Measurements from ENCODE around the gene FHIT.

The FHIT gene

GRCh38 chr3:61251174-61251972 is at the start of gene FHIT:
Gene FHIT (minus strand): TSS chr3:61251452.
- DNase-seq: peak; percentile 77

GRCh38 chr3:61300786-61301185 is 49.5 kb upstream of the FHIT start:
- DNase-seq: no peak

GRCh38 chr3:61300006-61300380 is 48.7 kb upstream of the FHIT start:
- no peak for DNase-seq

GRCh38 chr3:61299343-61300005 is 48.2 kb upstream of the FHIT start:
- no peak for DNase-seq

- no peak for DNase-seq
These were observed 46.6 kb upstream of the FHIT start for GRCh38 chr3:61297821-61298220.

GRCh38 chr3:61288446-61288845 is 37.2 kb upstream of the FHIT start:
- DNase-seq: no peak

- no peak for DNase-seq
These were observed 32.6 kb upstream of the FHIT start for GRCh38 chr3:61283876-61284275.

GRCh38 chr3:61278713-61279112 is 27.5 kb upstream of the FHIT start:
- no peak for DNase-seq

GRCh38 chr3:61277411-61277810 is 26.2 kb upstream of the FHIT start:
- DNase-seq: no peak

GRCh38 chr3:61269435-61269834 is 18.2 kb upstream of the FHIT start:
- no peak for DNase-seq

- DNase-seq: no peak
These were observed 17.4 kb upstream of the FHIT start for GRCh38 chr3:61268644-61269043.

- DNase-seq: no peak
These were observed 13.0 kb upstream of the FHIT start for GRCh38 chr3:61264281-61264680.

GRCh38 chr3:61257148-61257547 is 5.9 kb upstream of the FHIT start:
- no peak for DNase-seq

- DNase-seq: no peak
These were observed 2.5 kb upstream of the FHIT start for GRCh38 chr3:61253756-61254155.

- no peak for DNase-seq
These were observed 1.6 kb upstream of the FHIT start for GRCh38 chr3:61252836-61253235.

GRCh38 chr3:61250784-61251173 is 473 bp downstream of the FHIT start:
- no peak for DNase-seq

GRCh38 chr3:61248496-61248895 is 2.8 kb downstream of the FHIT start:
- no peak for DNase-seq

- no peak for DNase-seq
These were observed 4.1 kb downstream of the FHIT start for GRCh38 chr3:61247191-61247590.

GRCh38 chr3:61239871-61240270 is 11.4 kb downstream of the FHIT start:
- peak; percentile 66 for DNase-seq

GRCh38 chr3:61237858-61238257 is 13.4 kb downstream of the FHIT start:
- DNase-seq: no peak

GRCh38 chr3:61236556-61236955 is 14.7 kb downstream of the FHIT start:
- no peak for DNase-seq

- DNase-seq: no peak
These were observed 17.5 kb downstream of the FHIT start for GRCh38 chr3:61233746-61234145.

GRCh38 chr3:61231693-61232092 is 19.6 kb downstream of the FHIT start:
- DNase-seq: no peak

- DNase-seq: no peak
These were observed 23.5 kb downstream of the FHIT start for GRCh38 chr3:61227799-61228198.
